ENCODE data around the gene LAIR1. TPM values are rescaled to one million over a fixed set of nuclear protein-coding genes. Genes with fewer than 3 reads are reported as not detected.

LAIR1 gene, protein sequence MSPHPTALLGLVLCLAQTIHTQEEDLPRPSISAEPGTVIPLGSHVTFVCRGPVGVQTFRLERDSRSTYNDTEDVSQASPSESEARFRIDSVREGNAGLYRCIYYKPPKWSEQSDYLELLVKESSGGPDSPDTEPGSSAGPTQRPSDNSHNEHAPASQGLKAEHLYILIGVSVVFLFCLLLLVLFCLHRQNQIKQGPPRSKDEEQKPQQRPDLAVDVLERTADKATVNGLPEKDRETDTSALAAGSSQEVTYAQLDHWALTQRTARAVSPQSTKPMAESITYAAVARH
- 0.29 and 0.36 TPM in 2 replicates for total RNA-seq

DNA sequence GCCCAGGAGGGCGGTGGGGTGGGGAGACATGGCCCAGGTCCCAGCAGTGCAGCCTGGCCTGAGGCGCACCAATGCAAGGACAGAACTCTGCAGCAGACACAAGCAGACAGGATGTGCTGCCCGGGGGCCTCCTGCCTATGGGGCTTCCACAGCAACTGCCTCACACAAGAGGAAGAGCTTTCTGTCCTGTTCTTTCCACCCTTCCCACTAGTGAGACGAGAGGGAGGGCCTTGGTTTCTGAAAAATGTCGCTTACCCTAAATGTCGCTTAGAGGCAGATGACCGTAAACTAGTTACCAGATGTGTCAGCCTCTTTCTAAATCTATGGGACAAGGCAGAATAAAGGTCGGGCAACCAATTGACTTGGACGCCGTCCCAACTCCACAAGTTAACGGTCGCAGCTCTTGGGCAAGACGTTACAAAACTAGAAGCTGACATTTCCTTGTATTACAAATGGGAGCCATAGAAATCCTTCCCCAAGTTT, at the start of gene LAIR1:
Gene LAIR1 (minus strand): TSS at position 157 of the 483 bp plus-strand sequence. CDS start 127 bp downstream, at position 30.
- no peaks in the 10 kb centered on the region for H3K4me1 ChIP-seq (ENCODE audit: insufficient read depth, low read length)
- no peak within 1 kb of the TSS for H3K4me2 ChIP-seq (ENCODE audit: insufficient read depth, low read length)
- peak within 1 kb of the TSS; percentile 37 for H2AFZ ChIP-seq (ENCODE audit: low read length)
- H3K27ac ChIP-seq (ENCODE audit: low read depth, low read length): no peak within 1 kb of the TSS
- H4K20me1 ChIP-seq (ENCODE audit: insufficient read depth, low read length): no peaks in the 10 kb centered on the region
- no peaks in the 10 kb centered on the region for H3K79me2 ChIP-seq (ENCODE audit: insufficient read depth, low read length)
- no peak for TF ChIP-seq CTCF (IDR thresholded peaks at IDR 0.05; ENCODE audit: extremely low read depth, low read depth, low read length)
- H3K9me3 ChIP-seq (ENCODE audit: low read depth, low read length): no peaks in the 10 kb centered on the region
- no peaks in the 10 kb centered on the region for H3K27me3 ChIP-seq (ENCODE audit: insufficient read depth, low read length)
- no peak for DNase-seq (ENCODE audit: insufficient read length, low spot score, missing footprints)
- no peaks in the 10 kb centered on the region for H3K36me3 ChIP-seq (ENCODE audit: insufficient read depth, low read length)
- H3K4me3 ChIP-seq (ENCODE audit: insufficient read depth, low read length): no peak within 1 kb of the TSS

DNA sequence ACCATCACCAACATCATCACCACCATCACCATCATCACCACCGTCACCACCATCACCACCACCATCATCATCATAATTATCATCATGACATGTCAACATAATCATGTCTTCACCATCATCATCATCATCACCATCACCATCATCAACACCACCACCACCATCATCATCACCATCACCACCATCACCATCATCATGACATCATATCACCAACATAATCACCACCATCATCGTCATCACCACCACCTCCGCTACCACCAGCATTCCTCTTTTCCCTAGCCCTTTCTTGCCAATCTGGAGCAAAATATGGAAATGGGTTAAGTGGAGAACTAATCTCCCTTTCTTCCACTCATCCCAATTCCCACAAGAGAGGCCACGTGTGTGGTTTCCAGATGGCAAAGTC, 49.4 kb upstream of the LAIR1 start:
- H3K27ac ChIP-seq (ENCODE audit: low read depth, low read length): no peak overlapping the region
- H3K36me3 ChIP-seq (ENCODE audit: insufficient read depth, low read length): no peaks in the 10 kb centered on the region
- peaks cover 42% of the 10 kb centered on the region for H3K27me3 ChIP-seq (ENCODE audit: insufficient read depth, low read length)
- peaks cover 3% of the 10 kb centered on the region for H3K4me1 ChIP-seq (ENCODE audit: insufficient read depth, low read length)
- no peak overlapping the region for H3K4me2 ChIP-seq (ENCODE audit: insufficient read depth, low read length)
- no peaks in the 10 kb centered on the region for H4K20me1 ChIP-seq (ENCODE audit: insufficient read depth, low read length)
- H3K9me3 ChIP-seq (ENCODE audit: low read depth, low read length): no peaks in the 10 kb centered on the region
- no peak for DNase-seq (ENCODE audit: insufficient read length, low spot score, missing footprints)
- no peaks in the 10 kb centered on the region for H3K79me2 ChIP-seq (ENCODE audit: insufficient read depth, low read length)
- no peak for TF ChIP-seq CTCF (IDR thresholded peaks at IDR 0.05; ENCODE audit: extremely low read depth, low read depth, low read length)
- H3K4me3 ChIP-seq (ENCODE audit: insufficient read depth, low read length): no peak overlapping the region
- no peak overlapping the region for H2AFZ ChIP-seq (ENCODE audit: low read length)

GRCh38 chr19:54412877-54413276, 48.1 kb upstream of the LAIR1 start:
- no peaks in the 10 kb centered on the region for H3K79me2 ChIP-seq (ENCODE audit: insufficient read depth, low read length)
- H3K4me3 ChIP-seq (ENCODE audit: insufficient read depth, low read length): no peak overlapping the region
- TF ChIP-seq CTCF (IDR thresholded peaks at IDR 0.05; ENCODE audit: extremely low read depth, low read depth, low read length): no peak
- H3K27ac ChIP-seq (ENCODE audit: low read depth, low read length): no peak overlapping the region
- H3K27me3 ChIP-seq (ENCODE audit: insufficient read depth, low read length): peaks cover 37% of the 10 kb centered on the region
- H2AFZ ChIP-seq (ENCODE audit: low read length): no peak overlapping the region
- H3K36me3 ChIP-seq (ENCODE audit: insufficient read depth, low read length): no peaks in the 10 kb centered on the region
- no peaks in the 10 kb centered on the region for H4K20me1 ChIP-seq (ENCODE audit: insufficient read depth, low read length)
- no peaks in the 10 kb centered on the region for H3K4me1 ChIP-seq (ENCODE audit: insufficient read depth, low read length)
- H3K9me3 ChIP-seq (ENCODE audit: low read depth, low read length): no peaks in the 10 kb centered on the region
- H3K4me2 ChIP-seq (ENCODE audit: insufficient read depth, low read length): no peak overlapping the region
- no peak for DNase-seq (ENCODE audit: insufficient read length, low spot score, missing footprints)

GRCh38 chr19:54411033-54411432, 46.3 kb upstream of the LAIR1 start:
- DNase-seq (ENCODE audit: insufficient read length, low spot score, missing footprints): no peak
- no peaks in the 10 kb centered on the region for H3K4me1 ChIP-seq (ENCODE audit: insufficient read depth, low read length)
- no peaks in the 10 kb centered on the region for H4K20me1 ChIP-seq (ENCODE audit: insufficient read depth, low read length)
- peaks cover 18% of the 10 kb centered on the region for H3K27me3 ChIP-seq (ENCODE audit: insufficient read depth, low read length)
- TF ChIP-seq CTCF (IDR thresholded peaks at IDR 0.05; ENCODE audit: extremely low read depth, low read depth, low read length): no peak
- H3K9me3 ChIP-seq (ENCODE audit: low read depth, low read length): no peaks in the 10 kb centered on the region
- H3K79me2 ChIP-seq (ENCODE audit: insufficient read depth, low read length): no peaks in the 10 kb centered on the region
- H2AFZ ChIP-seq (ENCODE audit: low read length): no peak overlapping the region
- no peak overlapping the region for H3K4me2 ChIP-seq (ENCODE audit: insufficient read depth, low read length)
- no peak overlapping the region for H3K27ac ChIP-seq (ENCODE audit: low read depth, low read length)
- no peak overlapping the region for H3K4me3 ChIP-seq (ENCODE audit: insufficient read depth, low read length)
- no peaks in the 10 kb centered on the region for H3K36me3 ChIP-seq (ENCODE audit: insufficient read depth, low read length)
